ENCODE results near the gene PIK3R6.
A peak's percentile ranks its signal among the peaks of the same experiment; 100 is the strongest.

Gene PIK3R6

GRCh38 chr17:8792646-8793045 lies 74.8 kb downstream of the PIK3R6 start:
- no peak for DNase-seq

- no peak for DNase-seq
These were observed 75.6 kb downstream of the PIK3R6 start for GRCh38 chr17:8791910-8792270.

GRCh38 chr17:8791248-8791909 lies 76.1 kb downstream of the PIK3R6 start:
- DNase-seq, result no peak

- no peak for DNase-seq
These were observed 77.7 kb downstream of the PIK3R6 start for GRCh38 chr17:8789743-8790142.

GRCh38 chr17:8788998-8789397 lies 78.5 kb downstream of the PIK3R6 start:
- DNase-seq, result no peak

- peak; percentile 80 for DNase-seq
These were observed 81.7 kb downstream of the PIK3R6 start for GRCh38 chr17:8785547-8786413.

- DNase-seq, result no peak
These were observed 85.3 kb downstream of the PIK3R6 start for GRCh38 chr17:8782176-8782575.

- no peak for DNase-seq
These were observed 85.7 kb downstream of the PIK3R6 start for GRCh38 chr17:8781776-8782175.

- no peak for DNase-seq
These were observed 90.6 kb downstream of the PIK3R6 start for GRCh38 chr17:8776881-8777280.

- peak; percentile 57 for DNase-seq
These were observed 91.2 kb downstream of the PIK3R6 start for GRCh38 chr17:8776248-8776647.

GRCh38 chr17:8766731-8767130 lies 100.7 kb downstream of the PIK3R6 start:
- DNase-seq, result no peak

- no peak for DNase-seq
These were observed 105.5 kb downstream of the PIK3R6 start for GRCh38 chr17:8762012-8762411.

GRCh38 chr17:8758137-8758596 lies 109.3 kb downstream of the PIK3R6 start, which contains the start of gene SPDYE4:
Gene SPDYE4, minus strand, starts transcription at chr17:8758546. Its CDS starts 164 bp downstream, at chr17:8758382.
- no peak for DNase-seq

- no peak for DNase-seq
These were observed 110.3 kb downstream of the PIK3R6 start for GRCh38 chr17:8757189-8757588.

GRCh38 chr17:8755590-8756255 lies 111.8 kb downstream of the PIK3R6 start:
- DNase-seq, result no peak

- no peak for DNase-seq
These were observed 112.6 kb downstream of the PIK3R6 start for GRCh38 chr17:8754890-8755289.

- DNase-seq, result no peak
These were observed 113.5 kb downstream of the PIK3R6 start for GRCh38 chr17:8753976-8754440.

GRCh38 chr17:8753136-8753975 lies 114.1 kb downstream of the PIK3R6 start:
- DNase-seq, result no peak
